Endodermal cell (in vitro differentiated cells): ENCODE data around the gene GRID1. TPM values are rescaled to one million over a fixed set of nuclear protein-coding genes. Genes with fewer than 3 reads are reported as not detected.

Source experiments
- DNase-seq: peaks from one replicate; pipeline ENCODE4 v3.0.0-alpha.2; 2017
- H3K27ac ChIP-seq: 2 replicates; pipeline ENCODE4 v1.5.1; 2013; ENCODE audit warnings: mild to moderate bottlenecking, low read depth, low read length, moderate library complexity
- H3K27me3 ChIP-seq: 2 replicates; pipeline ENCODE4 v1.6.1; 2013; ENCODE audit warnings: mild to moderate bottlenecking, low read length, moderate library complexity; ENCODE audit not compliant: insufficient read depth, control insufficient read depth, poor library complexity, severe bottlenecking
- H3K36me3 ChIP-seq: 2 replicates; pipeline ENCODE4 v1.7.0; 2013; ENCODE audit warnings: mild to moderate bottlenecking, low read length, moderate library complexity; ENCODE audit not compliant: control insufficient read depth, insufficient read depth
- H3K4me1 ChIP-seq: one replicate; pipeline ENCODE4 v1.7.0; 2013; ENCODE audit warnings: low read length; ENCODE audit not compliant: control insufficient read depth, insufficient read depth
- H3K4me3 ChIP-seq: 2 replicates; pipeline ENCODE4 v1.5.1; 2013; ENCODE audit warnings: mild to moderate bottlenecking, low read length, moderate library complexity
- H3K9ac ChIP-seq: 2 replicates; pipeline ENCODE4 v1.6.1; 2013; ENCODE audit warnings: mild to moderate bottlenecking, low read length, moderate library complexity; ENCODE audit not compliant: poor library complexity, severe bottlenecking; ENCODE audit errors: extremely low read depth
- H3K9me3 ChIP-seq: 2 replicates; pipeline ENCODE4 v1.6.1; 2013; ENCODE audit warnings: mild to moderate bottlenecking, low read length, moderate library complexity; ENCODE audit not compliant: control insufficient read depth
- H3K27ac Mint-ChIP-seq: 2 replicates; pipeline ENCODE4 v1.8.0; 2020; ENCODE audit warnings: mixed read lengths
- H3K27me3 Mint-ChIP-seq: 2 replicates; pipeline ENCODE4 v1.8.0; 2021; ENCODE audit warnings: mild to moderate bottlenecking, mixed read lengths; ENCODE audit not compliant: insufficient read depth
- H3K36me3 Mint-ChIP-seq: 2 replicates; pipeline ENCODE4 v1.8.0; 2020; ENCODE audit warnings: low read depth, mixed read lengths
- H3K4me1 Mint-ChIP-seq: 2 replicates; pipeline ENCODE4 v1.8.0; 2020; ENCODE audit warnings: mixed read lengths
- H3K4me3 Mint-ChIP-seq: 2 replicates; pipeline ENCODE4 v1.8.0; 2020; ENCODE audit warnings: mild to moderate bottlenecking, moderate library complexity, mixed read lengths
- H3K9me3 Mint-ChIP-seq: 2 replicates; pipeline ENCODE4 v1.8.0; 2020; ENCODE audit warnings: mild to moderate bottlenecking, mixed read lengths
- WGBS, 2 experiments: methylation state at CpG; one replicate each; pipeline versions ENCODE4 v1.1.5 to v1.1.7; 2013; ENCODE audit warnings: missing lambda C conversion rate in 2 of 2, mixed read lengths in 1 of 2; ENCODE audit not compliant: insufficient coverage in 1 of 2, insufficient read length in 1 of 2; 5-methylcytosine and 5-hydroxymethylcytosine counted together
- total RNA-seq, 2 donors: library from RNA; stranded (reverse); fragmentation: NEBNext Ultra II Directional in 1 of 2; extraction: Animal tissue kit (Norgen Biotek cat#: 25700) in 1 of 2; gene quantifications; 2 replicates in 1 of 2; 3 replicates in 1 of 2; pipeline ENCODE4 v1.2.1, GENCODE V29; 2021
- TF ChIP-seq, protein P1 (sequence below): fragments of 200-600 bp; sonication (generic); conservative IDR thresholded peaks from 2 replicates; pipeline ENCODE4 v1.5.0; 2021; ENCODE audit warnings: antibody characterized with exemption, mild to moderate bottlenecking

The GRID1 gene
- total RNA-seq, 2 donors from 2014 or later = 0.13 to 0.53 TPM

DNA sequence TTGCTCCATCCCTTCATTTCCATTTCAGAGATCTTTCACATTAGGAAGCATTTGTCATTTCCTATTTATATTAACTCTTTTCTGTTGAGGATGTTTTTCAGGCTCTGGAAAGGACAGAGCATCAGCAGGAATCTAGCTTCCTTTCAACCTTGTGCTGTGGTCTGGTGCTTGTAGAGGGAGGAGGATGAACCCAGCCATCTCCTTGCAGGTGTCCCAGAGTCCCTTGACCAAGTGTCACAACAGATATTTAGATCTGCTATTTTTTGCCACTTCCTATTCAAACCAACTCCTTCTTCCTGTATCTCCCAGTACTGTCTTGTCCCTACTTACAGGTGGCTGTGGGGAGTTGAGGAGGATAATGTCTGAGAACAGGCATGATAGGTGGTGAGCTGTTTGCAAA is 742.8 kb downstream of the GRID1 start:
- Histone ChIP-seq H3K4me3 (no peak overlapping the region), H3K9ac (no peak overlapping the region), H3K9me3 (no peaks in the 10 kb centered on the region), H3K27me3 (no peaks in the 10 kb centered on the region), H3K36me3 (no peaks in the 10 kb centered on the region), H3K4me1 (no peaks in the 10 kb centered on the region), H3K27ac (no peak overlapping the region)
- TF ChIP-seq, protein P1, sequence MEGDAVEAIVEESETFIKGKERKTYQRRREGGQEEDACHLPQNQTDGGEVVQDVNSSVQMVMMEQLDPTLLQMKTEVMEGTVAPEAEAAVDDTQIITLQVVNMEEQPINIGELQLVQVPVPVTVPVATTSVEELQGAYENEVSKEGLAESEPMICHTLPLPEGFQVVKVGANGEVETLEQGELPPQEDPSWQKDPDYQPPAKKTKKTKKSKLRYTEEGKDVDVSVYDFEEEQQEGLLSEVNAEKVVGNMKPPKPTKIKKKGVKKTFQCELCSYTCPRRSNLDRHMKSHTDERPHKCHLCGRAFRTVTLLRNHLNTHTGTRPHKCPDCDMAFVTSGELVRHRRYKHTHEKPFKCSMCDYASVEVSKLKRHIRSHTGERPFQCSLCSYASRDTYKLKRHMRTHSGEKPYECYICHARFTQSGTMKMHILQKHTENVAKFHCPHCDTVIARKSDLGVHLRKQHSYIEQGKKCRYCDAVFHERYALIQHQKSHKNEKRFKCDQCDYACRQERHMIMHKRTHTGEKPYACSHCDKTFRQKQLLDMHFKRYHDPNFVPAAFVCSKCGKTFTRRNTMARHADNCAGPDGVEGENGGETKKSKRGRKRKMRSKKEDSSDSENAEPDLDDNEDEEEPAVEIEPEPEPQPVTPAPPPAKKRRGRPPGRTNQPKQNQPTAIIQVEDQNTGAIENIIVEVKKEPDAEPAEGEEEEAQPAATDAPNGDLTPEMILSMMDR = no peak
- DNase-seq = peak; percentile 17
- no peaks in the 10 kb centered on the region for H3K9me3 Mint-ChIP-seq
- peaks cover 8% of the 10 kb centered on the region for H3K27me3 Mint-ChIP-seq
- no peaks in the 10 kb centered on the region for H3K36me3 Mint-ChIP-seq
- H3K4me1 Mint-ChIP-seq = peaks cover 2% of the 10 kb centered on the region
- no peak overlapping the region for H3K4me3 Mint-ChIP-seq
- H3K27ac Mint-ChIP-seq = no peak overlapping the region

DNA sequence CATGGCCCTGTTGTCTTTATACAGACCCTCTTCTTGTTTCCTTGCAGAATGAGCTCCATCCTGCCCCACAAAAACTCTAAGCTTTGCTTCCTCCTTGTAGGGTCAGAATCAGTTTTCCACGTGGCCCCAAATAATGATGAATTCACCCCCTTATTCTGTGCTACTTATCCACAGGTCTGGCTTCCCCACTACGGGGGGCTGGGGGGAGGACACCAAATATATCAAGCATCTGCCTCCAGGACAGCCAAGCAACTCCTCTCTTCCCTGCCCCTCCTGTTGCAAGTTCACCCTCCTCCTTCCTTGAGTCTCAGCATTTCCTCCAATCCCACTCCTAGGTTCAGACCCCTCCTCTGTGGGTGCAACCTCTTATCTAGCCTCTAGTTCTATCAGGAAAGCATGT is 743.3 kb downstream of the GRID1 start:
- Histone ChIP-seq H3K9me3 (no peaks in the 10 kb centered on the region), H3K27me3 (no peaks in the 10 kb centered on the region), H3K9ac (no peak overlapping the region), H3K27ac (no peak overlapping the region), H3K4me3 (no peak overlapping the region), H3K4me1 (no peaks in the 10 kb centered on the region), H3K36me3 (no peaks in the 10 kb centered on the region)
- DNase-seq = peak; percentile 28
- Mint-ChIP-seq H3K4me3 (no peak overlapping the region), H3K4me1 (peaks cover 2% of the 10 kb centered on the region), H3K36me3 (no peaks in the 10 kb centered on the region), H3K27ac (no peak overlapping the region), H3K9me3 (no peaks in the 10 kb centered on the region), H3K27me3 (peaks cover 8% of the 10 kb centered on the region)
- 90% methylated on average over 2 of the region's 2 CpGs; no CpG with 5 or more reads in 1 of the 2 experiments for WGBS, 2 experiments
- TF ChIP-seq, protein P1 = no peak

DNA sequence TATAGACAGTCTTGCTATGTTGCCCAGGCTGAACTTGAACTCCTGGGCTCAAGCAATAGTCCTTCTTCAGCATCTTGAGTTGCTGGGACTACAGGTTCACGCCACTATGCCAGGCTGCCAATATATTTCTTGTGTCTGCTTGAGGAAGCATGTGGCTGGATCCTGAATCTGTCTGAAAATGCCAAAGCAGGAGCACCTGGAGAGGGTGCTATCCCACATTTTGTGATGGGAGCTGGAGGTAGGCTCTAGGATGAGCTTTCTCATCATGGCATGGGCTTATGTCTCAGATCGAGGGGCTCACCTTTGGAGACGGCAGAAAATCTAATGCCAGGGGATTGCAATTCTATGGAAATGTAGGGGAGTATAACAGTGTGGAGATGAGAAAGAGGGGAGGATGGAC is 744.2 kb downstream of the GRID1 start:
- TF ChIP-seq, protein P1 = no peak
- H3K4me3 ChIP-seq = no peak overlapping the region
- H3K9me3 ChIP-seq = no peaks in the 10 kb centered on the region
- no peaks in the 10 kb centered on the region for H3K36me3 ChIP-seq
- Mint-ChIP-seq H3K9me3 (no peaks in the 10 kb centered on the region), H3K27me3 (peaks cover 8% of the 10 kb centered on the region), H3K4me1 (peaks cover 2% of the 10 kb centered on the region), H3K27ac (no peak overlapping the region), H3K36me3 (no peaks in the 10 kb centered on the region), H3K4me3 (no peak overlapping the region)
- H3K27me3 ChIP-seq = no peaks in the 10 kb centered on the region
- peak; percentile 29 for DNase-seq
- H3K4me1 ChIP-seq = no peaks in the 10 kb centered on the region
- H3K27ac ChIP-seq = no peak overlapping the region
- 95 to 100% methylated on average over 3 of the region's 3 CpGs for WGBS, 2 experiments
- H3K9ac ChIP-seq = no peak overlapping the region
